Transverse colon (tissue), 4 donors: Measurements from ENCODE around the gene RNF212. TPM values are rescaled to one million over a fixed set of nuclear protein-coding genes. Genes with fewer than 3 reads are reported as not detected.

Experiments used
- DNase-seq: peaks from one replicate; pipeline ENCODE4 v3.0.0-alpha.2; 2019
- H3K27ac ChIP-seq, 4 donors: fragments of 200-600 bp; sonication (generic); 2 replicates each; pipeline ENCODE4 v1.5.1; 2016 to 2018; ENCODE audit warnings: inconsistent platforms in 4 of 4
- H3K27me3 ChIP-seq: fragments of 200-600 bp; sonication (generic); 2 replicates; pipeline ENCODE4 v1.5.1; 2017; ENCODE audit warnings: inconsistent platforms
- H3K36me3 ChIP-seq, 4 donors: fragments of 200-600 bp; sonication (generic); 2 replicates each; pipeline ENCODE4 v1.5.1; 2017 to 2019; ENCODE audit warnings: inconsistent platforms in 4 of 4
- H3K4me1 ChIP-seq, 4 donors: fragments of 200-600 bp; sonication (generic); 2 replicates each; pipeline ENCODE4 v1.5.1; 2017 to 2020; ENCODE audit warnings: inconsistent platforms in 4 of 4
- H3K4me3 ChIP-seq, 4 donors: fragments of 200-600 bp; sonication (generic); 1 replicate in 1 of 4; 2 replicates in 3 of 4; pipeline versions ENCODE4 v1.5.1 to v1.6.1; 2017 to 2019; ENCODE audit warnings: inconsistent platforms in 4 of 4
- H3K9me3 ChIP-seq, 2 donors: fragments of 200-600 bp; sonication (generic); 2 replicates each; pipeline ENCODE4 v1.5.1; 2017 to 2019; ENCODE audit warnings: inconsistent platforms in 2 of 2
- CTCF ChIP-seq, 5 experiments: fragments of 200-600 bp in 3 of 5; fragments of 450-650 bp in 2 of 5; sonication (generic) in 3 of 5; IDR thresholded peaks; 1 replicate in 2 of 5; 2 replicates in 3 of 5; pipeline ENCODE4 v1.5.1; 2016 to 2017; ENCODE audit warnings: antibody characterized with exemption in 5 of 5, inconsistent platforms in 3 of 5, mild to moderate bottlenecking in 2 of 5, moderate library complexity in 1 of 5
- EP300 ChIP-seq: sonication (generic); formaldehyde crosslinking; IDR thresholded peaks from one replicate; pipeline ENCODE4 v1.6.1; 2017; ENCODE audit warnings: antibody characterized with exemption, low read depth
- POLR2A ChIP-seq: fragments of 450-650 bp; IDR thresholded peaks from one replicate; pipeline ENCODE4 v1.6.1; 2016; ENCODE audit warnings: antibody characterized with exemption, mild to moderate bottlenecking, moderate library complexity
- POLR2AphosphoS5 ChIP-seq, 3 donors: sonication (generic); formaldehyde crosslinking; IDR thresholded peaks; one replicate each; pipeline ENCODE4 v1.6.1; 2016; ENCODE audit warnings: antibody characterized with exemption in 3 of 3
- WGBS, 2 donors: methylation state at CpG; one replicate each; pipeline ENCODE4 v1.1.5; 2018; ENCODE audit warnings: low coverage in 1 of 2; 5-methylcytosine and 5-hydroxymethylcytosine counted together
- in situ Hi-C, 4 donors: fragments of 200-750 bp; cut with MboI; loops; one replicate each; pipeline versions ENCODE4 v1.15.0 to v1.15.1; 2017; ENCODE audit warnings: low sequenced_read_pairs in 3 of 4, low pct_ligation_motif_present in 1 of 4, low pct_unique_long_range_greater_than_20kb in 1 of 4
- intact Hi-C: fragments of 100-400 bp; cut with DNase I; formaldehyde crosslinking; loops from one replicate; pipeline ENCODE4 v1.15.1; 2023; ENCODE audit warnings: low total_unique reads
- total RNA-seq, 4 donors: library from RNA; depleted of rRNA; stranded (reverse); fragments of >200 nt; gene quantifications; one replicate each; pipeline ENCODE4 v1.1.0, GENCODE V29; 2016

The RNF212 gene
- total RNA-seq, 4 donors from 2014 or later: 2.5 to 9.1 TPM; not detected in 2

GRCh38 chr4:1041936-1042330, 71.4 kb downstream of the RNF212 start:
- in situ Hi-C loops (no loop called here), intact Hi-C loops (no loop called here)
- Histone ChIP-seq H3K36me3 (no peaks in the 10 kb centered on the region), H3K4me1 (peaks cover 1 to 48% (median 30%) of the 10 kb centered on the region in 4 donors), H3K27ac (no peak overlapping the region), H3K4me3 (no peak overlapping the region), H3K27me3 (peaks cover 33% of the 10 kb centered on the region), H3K9me3 (no peaks in the 10 kb centered on the region)
- DNase-seq: no peak
- 41% methylated on average over 8 of the region's 8 CpGs; no CpG with 5 or more reads in 1 of the 2 donors for WGBS, 2 donors
- TF ChIP-seq EP300 (no peak), CTCF (IDR thresholded peaks at IDR 0.05) (no peak), POLR2A (no peak), POLR2AphosphoS5 (IDR thresholded peaks at IDR 0.05) (no peak)

GRCh38 chr4:1041147-1041935, 72.0 kb downstream of the RNF212 start:
- Histone ChIP-seq H3K27me3 (peaks cover 33% of the 10 kb centered on the region), H3K4me3 (no peak overlapping the region), H3K4me1 (peaks cover 0 to 45% (median 28%) of the 10 kb centered on the region in 4 donors), H3K27ac (no peak overlapping the region), H3K36me3 (no peaks in the 10 kb centered on the region), H3K9me3 (no peaks in the 10 kb centered on the region)
- DNase-seq: no peak
- WGBS, 2 donors: 43% methylated on average over 26 of the region's 36 CpGs; no CpG with 5 or more reads in 1 of the 2 donors
- in situ Hi-C loops (no loop called here), intact Hi-C loops (no loop called here)
- no peak for TF ChIP-seq POLR2AphosphoS5 (IDR thresholded peaks at IDR 0.05)
- TF ChIP-seq CTCF (IDR thresholded peaks at IDR 0.05): no peak
- no peak for TF ChIP-seq EP300
- no peak for TF ChIP-seq POLR2A

DNA sequence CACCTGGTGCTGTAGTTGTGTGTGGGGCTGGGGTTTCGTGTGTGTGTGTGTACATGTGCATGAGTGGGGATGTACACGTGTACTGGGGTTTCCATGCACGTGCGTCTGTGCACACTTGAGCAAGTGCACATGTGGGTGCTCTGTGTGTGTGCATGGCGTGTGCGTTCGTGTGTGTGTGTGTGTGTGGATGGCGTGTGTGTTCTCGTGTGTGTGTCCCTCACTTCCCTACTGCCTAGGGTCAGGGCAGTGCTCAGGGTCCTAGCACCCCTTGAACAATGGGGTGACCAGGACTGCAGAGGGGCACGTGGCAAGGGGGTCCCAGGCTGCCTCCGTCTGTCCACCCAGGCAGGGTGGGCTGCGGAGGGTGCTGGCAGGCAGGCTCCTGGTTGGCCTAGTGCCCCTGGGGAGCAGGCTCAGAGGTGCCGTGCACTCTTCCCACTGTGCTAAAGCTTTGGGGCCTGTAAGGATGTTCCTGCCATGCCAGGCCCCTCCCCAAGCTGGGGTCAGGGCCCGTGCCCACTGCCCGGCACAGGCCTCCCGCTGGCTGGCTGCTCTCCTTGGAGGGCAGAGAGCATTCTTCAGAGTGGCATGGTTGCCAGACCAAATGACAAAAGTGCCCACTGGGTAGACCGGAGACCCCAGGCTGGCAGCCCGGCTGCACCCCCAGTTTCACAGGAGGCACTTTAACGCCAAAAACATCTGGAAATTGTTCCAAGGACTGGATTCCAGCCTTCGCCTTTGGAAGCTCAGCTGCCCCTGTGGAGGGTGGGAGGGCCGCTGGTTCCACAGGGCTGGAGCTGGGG, 72.8 kb downstream of the RNF212 start:
- Histone ChIP-seq H3K27me3 (peaks cover 31% of the 10 kb centered on the region), H3K36me3 (no peaks in the 10 kb centered on the region), H3K4me3 (no peak overlapping the region), H3K27ac (no peak overlapping the region), H3K9me3 (no peaks in the 10 kb centered on the region), H3K4me1 (peaks cover 0 to 48% (median 28%) of the 10 kb centered on the region in 4 donors)
- TF ChIP-seq EP300 (no peak), POLR2A (no peak), CTCF (IDR thresholded peaks at IDR 0.05) (no peak), POLR2AphosphoS5 (IDR thresholded peaks at IDR 0.05) (no peak)
- intact Hi-C loops (no loop called here), in situ Hi-C loops (no loop called here)
- 76% methylated on average over 17 of the region's 21 CpGs; no CpG with 5 or more reads in 1 of the 2 donors for WGBS, 2 donors
- no peak for DNase-seq
